ENCODE results near the gene SLC10A7.

Gene SLC10A7

DNA sequence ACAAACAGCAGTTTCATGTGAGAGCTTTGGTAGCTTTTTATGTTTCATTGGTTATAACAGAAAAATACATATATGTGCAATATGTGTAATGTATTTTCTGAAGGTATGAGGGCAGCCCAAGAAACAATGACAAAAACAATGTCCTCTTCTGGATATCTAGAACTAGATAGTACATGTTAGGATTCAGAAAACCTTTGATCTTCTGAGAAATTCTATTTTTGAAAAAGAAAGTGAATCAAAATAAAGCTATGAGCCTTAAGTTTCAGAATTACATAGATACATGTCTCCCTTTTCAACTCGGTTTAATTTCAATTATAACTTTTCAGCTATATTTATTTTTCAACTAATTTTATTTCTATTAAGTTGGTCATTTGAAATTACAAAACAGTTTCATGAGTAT is 175.5 kb downstream of the SLC10A7 start:
- DNase-seq: no peak

DNA sequence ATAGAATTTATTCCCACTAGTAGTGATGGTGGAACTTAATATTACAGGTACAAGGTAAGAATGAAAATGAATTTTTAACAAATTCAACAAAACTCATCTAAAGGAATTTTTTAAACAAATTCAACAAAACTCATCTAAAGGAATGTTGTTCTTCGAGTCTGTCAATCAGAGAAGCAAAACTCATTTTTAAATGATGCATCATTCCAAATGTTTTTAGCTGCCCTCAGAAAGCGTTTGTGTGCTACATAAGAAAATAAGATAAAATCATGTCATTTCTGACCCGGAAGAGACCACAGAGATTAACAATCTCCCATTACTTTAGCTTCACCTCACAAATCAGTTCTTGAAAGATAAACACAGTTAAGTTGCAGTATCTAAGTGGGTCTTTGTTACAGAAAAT is 178.0 kb downstream of the SLC10A7 start:
- no peak for DNase-seq

DNA sequence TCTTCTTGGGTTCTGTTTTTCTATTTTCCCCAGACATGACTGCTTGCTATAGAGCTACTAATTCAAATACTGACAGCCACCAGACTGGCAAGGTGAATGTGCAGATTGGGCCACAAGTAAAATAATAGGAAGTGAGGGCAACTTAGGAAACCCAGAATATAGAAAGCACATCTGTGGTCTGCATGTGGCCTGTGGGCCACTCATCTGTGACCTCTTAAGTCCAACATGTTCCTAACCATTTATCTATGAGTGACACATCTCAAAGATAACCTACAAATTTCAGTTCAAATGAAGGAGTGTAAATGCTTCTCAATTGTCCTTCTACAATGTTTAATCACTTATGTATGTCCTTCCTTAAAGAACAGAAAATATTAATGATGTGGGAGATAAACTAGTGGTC is 178.5 kb downstream of the SLC10A7 start:
- no peak for DNase-seq

DNA sequence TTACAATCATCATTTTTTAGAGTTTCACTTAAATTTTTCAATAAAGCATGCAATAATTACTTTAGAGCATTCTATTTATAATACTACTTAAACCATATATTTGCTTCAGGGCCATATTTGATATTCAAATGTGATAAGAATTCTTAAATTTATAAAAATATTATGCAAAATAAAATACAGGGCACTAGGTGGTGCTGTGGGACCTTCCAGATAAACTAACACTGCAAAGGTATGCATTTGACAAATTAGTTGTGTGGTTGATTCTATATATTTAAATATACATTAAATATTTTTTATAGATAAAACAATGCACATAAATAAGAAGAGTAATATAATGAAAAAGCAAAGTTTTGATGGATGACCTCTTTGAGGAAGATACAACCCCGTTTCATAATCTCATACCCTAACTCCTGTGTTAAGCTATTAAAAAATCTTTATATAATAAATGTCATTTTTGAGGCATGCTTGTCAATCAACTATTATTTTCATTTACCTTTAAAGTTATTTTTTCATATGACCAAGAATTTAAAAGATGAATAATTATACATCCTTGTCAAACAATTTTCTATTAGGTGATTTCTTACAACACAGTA is 179.0 kb downstream of the SLC10A7 start:
- DNase-seq: peak; percentile 47

DNA sequence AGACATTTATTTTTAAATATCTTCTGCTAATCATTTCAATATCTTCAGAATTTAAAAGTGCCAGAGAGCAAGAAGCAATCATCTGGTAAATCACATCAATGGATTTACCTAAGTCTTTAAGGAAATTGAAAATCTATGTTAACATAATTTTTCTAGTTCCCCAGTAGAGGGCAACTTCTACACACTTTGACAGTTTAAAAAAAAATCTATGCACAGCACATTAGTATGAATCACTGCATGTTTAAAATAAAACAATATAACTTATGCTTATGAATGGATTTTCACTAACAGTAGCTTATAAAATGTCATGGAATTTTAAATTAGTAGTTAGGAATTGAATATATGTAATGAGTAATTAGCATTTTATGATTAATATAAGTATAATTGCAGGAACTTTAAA is 180.9 kb downstream of the SLC10A7 start:
- peak; percentile 6 for DNase-seq

DNA sequence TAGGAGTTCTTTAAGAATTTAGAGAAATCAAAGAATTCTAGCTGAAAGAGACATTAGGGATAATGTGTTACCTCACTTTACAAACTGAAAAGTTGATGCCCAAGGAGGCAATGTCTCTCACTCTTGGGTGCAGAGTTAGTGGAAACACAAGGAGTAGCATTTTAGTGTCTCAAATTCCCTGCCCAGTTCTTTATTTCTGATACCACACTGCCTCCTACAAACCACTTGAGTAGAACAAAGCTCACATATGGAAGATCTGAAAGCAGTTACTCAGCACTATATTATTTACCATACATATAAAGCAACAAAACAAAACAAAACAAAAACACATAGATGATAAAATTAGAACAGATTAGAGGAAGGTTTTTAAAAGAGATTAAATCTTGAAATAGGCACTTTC is 183.2 kb downstream of the SLC10A7 start:
- no peak for DNase-seq

DNA sequence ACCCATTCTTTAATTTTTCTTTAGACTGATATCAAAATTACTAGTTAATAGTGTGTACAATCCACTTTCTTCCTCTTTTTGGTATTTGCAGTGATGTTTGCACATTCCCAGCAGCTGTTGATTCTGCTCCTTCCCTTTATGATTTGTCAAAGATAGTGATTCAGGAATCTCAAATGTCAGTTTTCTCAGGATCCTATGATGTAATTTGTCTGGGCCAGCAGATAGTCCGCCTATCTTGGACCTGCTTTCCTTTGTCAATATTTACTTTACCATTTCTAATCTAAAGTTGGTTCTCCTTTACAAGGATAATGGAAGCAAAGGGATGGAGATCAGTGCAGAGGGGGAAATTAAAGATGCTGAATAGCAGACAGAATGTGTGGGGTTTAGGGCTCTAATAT is 185.3 kb downstream of the SLC10A7 start:
- no peak for DNase-seq

DNA sequence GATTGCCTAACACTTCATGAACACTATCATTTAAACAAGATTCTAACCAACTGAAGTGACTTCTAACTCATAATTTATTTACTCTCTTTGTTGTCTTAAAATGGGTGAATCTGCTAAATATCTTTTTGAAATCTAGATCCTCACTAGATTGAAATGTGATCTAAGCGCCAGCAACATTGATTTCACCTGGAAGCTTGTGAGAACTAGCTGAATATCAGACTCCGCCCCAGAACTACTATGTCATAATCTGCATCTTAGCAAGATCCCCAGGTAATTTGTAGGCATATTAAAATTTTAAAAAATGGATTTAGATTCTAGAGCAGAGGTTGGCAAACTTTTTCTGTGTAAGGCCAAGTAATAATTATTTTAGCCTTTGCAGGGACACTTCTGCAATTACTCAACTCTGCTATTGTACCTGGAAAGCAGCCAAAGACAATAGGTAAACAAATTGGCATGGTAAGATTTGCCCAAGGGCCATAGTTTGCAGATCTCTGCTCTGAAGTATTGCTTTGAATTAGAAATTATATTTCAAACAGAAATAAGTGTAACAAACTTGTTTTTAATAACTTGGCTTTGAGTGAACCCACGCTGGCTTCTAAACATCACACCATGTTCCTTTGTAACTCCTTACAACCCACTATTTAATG is 185.9 kb downstream of the SLC10A7 start:
- no peak for DNase-seq

DNA sequence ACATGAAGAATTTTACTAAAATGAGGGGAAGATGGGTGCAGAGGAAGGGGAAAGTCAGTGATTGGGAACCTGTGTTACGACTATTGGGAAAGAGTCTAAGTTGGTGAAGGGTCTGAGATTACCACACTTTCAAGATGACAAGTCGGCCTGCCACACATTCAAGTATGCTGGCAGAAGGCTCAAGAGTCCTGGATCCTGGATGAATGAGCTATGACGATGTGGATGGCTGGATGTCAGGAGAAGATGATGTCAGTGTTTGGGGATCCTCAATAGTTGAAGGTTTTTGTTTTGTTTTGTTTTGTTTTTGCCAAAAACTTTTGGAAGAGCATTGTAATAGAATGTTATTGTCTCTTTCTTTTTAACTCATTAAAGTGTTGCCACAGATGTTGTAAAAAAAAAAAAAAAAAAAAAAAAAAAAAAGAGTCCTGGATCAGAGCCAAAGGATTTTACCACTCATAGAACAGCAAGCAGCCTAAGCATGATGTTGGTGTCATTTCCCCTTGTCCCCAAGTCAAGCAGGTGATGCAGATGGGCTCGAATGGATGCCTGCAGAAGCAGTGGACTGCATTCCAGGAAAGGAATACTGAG is 186.8 kb downstream of the SLC10A7 start:
- DNase-seq: no peak

DNA sequence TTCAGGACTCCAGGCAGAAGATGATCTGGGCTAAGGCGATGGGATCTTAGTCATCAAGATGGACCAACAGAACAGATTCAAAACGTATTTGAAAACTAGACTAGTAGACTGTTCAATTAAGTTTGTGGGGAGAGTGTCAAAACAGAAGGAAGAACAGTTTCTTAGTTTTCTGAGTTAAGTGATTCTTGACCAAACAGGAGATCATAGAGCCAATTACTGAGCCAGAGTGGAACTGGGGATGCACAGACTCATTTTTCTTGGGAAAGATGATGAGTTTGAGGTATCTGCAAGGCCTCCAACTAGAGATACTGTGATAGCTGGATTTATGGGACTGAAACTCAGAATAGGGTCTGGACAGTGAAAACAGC is 187.9 kb downstream of the SLC10A7 start:
- no peak for DNase-seq

DNA sequence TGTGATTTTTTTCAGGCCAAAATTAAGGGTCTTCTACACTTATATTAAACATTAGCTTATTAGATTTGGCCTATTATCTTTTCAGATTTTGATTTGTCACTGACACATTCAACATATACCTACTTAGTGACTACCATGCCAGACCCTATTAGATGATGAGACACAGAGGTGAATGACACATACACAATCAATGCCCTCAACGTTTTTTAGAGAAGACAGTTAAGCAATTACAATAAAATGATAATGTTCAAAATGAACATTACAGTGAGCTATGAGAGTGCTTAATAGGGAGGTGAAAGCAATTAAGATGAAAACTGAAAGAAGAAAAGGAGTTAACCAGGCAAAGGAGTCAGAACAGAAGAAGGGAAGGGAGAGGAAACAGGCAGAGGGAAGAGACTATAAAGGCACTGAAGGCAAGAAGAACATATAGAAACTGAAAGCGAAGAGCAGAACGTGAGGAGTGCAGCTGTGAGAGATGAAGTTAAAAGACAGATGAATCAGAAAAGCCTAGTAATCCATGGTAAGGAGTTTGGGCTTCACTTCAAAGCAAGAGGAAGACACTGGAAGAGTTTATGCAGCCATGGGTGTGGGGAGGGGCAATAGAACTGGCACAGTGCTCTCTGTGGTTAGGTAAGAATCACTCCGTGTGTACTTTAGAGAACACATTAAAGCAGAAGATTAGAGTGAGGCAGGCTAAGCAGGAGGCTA is 188.4 kb downstream of the SLC10A7 start:
- peak; percentile 51 for DNase-seq

DNA sequence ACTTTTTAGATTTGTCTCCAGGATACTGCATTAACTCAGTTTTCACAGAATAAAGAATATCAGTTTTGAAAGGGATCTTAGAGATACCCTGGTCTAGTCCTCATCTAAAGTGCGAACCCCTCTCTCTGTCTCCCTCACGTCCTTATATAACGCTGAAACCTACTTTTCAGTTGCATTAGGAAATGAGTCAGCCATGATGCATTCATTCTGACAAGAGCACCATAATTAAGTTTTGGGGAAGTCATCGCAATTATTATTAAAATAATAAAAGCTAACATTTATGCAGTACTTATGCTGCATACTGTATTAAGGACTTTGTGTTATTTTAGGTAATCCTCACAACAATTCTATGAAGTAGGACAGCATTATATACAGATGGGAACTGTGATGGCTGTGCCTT is 191.3 kb downstream of the SLC10A7 start:
- DNase-seq: no peak

DNA sequence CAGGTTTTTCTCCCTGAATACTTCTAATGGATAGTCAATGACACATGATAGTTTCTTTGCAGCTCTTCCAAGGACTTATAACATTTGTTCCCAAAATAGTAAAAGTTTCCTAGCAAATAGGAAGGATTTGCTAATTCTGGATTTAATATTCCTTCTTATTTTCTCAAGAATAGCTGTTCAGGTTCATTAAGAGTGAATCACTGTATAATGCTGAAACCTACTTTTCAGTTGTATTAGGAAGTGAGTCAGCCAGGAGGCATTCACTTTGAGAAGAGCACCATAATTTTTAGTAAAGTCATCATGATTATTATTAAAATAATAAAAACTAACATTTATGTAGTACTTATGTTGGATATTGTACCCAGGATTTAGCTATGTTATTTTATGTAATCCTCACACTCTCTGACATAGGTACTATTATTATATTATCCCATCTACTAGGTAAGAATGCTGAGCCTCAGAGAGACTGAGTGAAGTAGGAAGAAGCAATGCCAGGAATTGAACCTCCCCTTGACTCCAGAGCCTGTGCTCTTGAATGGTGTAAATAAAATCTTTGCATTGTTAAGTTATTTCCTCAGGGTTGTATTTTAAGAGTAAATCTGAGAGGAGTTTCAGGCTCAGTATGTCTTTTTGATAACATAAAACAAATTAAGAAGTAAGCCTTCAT is 192.6 kb downstream of the SLC10A7 start:
- no peak for DNase-seq

DNA sequence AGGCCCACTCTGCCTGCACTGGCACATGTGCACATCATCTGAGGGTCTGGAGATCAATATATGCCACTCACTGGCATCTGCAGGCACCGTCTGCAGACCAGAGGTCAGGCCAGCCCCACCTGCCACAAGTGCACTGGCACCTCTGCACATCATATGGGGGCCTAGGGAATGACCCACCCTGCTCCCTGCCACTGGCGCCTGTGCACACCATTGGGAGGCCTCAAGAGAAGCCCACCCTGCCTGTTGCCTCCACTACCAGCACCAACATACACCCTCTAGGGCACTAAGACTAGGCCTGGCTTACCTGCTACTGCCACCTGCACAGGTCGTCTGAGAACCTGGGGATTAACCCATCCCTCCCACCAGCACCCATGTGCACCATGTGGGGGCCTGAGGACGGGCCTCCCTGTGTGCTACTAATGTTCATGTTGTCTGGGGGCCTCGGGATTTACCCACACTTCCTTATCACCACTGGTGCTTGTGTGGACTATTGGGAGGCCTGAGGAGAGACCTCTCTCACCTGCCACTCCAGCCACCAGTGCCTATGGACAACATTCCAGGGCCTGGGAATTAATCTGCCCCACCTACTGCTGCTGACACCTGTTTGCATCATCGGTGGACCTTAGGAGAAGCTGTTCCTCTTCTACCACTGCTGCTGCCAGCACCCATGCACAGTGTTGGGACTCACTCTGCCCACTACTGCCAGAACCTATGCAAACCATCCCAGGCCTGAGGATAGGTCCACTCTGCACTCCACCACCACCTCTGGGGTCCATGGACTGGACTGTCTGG is 193.7 kb downstream of the SLC10A7 start:
- no peak for DNase-seq

DNA sequence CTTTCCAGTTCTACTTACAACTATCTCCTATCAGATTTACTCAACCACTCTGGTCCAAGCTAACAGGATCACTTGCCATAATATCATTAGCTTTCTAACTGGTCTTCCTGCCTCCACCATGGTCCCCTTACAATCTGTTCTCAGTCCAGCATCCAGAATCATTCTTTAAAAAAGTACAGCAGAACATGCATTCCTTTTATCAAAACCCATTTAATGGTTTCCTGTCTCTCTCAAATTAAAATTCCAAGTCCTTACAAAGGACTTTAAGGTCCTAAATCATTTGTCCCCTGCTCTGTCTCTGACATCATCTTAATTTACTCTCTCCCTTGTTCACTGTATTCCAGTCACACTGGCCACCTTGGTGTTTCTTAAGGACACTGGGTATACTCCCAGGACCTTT is 202.8 kb downstream of the SLC10A7 start:
- DNase-seq: no peak

DNA sequence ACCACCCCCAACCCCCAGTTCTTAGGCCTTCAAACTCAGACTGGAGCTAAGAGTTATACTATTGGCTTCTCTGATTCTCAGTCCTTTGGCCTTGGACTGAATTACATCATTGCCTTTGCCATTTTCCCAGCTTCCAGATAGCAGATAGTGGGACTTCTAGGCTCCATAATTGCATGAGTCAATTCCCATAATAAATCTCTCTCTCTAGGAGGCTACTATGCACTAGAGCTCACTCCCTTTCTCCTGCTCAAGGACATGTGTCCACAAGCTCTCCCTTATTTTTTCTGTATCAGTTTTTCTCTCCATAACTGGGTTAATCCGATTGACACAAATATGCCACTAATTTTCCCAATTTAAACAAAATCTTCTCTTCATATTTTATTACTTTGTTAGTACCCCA is 204.0 kb downstream of the SLC10A7 start:
- no peak for DNase-seq

DNA sequence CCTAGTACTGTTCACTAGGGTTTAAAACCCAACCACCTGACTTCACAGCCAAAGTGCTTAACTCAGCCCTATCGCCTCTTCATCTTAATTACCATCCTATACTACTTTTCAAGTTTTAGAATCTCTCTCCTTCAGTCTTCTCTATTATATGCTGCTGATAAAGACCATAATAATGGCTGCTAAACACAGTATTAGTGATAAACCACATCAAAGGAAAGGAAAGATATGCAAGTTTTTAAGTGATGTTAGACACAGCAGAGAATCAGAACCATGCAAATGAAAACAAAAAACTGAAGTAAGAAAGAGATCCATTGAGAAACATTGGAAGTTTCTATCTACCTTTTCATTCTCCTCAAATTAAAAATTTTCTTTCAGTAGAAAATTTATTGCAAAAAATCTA is 206.6 kb downstream of the SLC10A7 start:
- no peak for DNase-seq

DNA sequence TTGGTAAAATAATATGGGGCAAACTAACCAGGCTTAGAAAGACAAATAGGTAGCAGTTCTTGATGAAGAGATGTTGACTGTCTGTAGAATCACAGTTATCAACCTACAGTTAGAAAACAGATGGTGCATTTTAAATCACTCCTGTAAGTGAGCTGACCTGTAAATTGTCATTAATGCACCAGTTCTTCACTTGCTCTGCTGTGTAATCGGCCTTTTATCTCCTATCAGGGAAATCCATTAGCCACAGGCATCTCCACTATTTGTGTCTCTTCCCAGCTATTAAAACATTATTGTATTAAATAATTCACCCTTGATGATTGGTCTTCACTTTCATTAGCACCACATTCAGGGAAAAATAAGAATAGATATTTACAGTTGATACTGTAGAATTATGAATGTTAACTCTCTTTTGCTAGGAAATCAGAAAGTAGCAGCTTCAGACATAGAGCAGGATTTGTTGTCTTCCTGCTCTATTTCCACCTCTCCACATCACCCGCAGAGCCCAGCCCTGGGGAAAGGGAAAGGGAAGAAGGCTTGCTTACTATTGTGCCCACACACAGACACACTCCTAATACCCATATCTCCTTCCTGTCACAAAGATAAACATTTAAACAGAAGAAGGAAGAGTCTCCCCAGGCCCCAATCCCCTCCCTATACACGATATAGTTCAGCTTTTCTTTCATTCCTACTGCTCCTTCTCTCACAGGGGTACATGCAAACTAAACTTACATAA is 210.3 kb downstream of the SLC10A7 start:
- no peak for DNase-seq

DNA sequence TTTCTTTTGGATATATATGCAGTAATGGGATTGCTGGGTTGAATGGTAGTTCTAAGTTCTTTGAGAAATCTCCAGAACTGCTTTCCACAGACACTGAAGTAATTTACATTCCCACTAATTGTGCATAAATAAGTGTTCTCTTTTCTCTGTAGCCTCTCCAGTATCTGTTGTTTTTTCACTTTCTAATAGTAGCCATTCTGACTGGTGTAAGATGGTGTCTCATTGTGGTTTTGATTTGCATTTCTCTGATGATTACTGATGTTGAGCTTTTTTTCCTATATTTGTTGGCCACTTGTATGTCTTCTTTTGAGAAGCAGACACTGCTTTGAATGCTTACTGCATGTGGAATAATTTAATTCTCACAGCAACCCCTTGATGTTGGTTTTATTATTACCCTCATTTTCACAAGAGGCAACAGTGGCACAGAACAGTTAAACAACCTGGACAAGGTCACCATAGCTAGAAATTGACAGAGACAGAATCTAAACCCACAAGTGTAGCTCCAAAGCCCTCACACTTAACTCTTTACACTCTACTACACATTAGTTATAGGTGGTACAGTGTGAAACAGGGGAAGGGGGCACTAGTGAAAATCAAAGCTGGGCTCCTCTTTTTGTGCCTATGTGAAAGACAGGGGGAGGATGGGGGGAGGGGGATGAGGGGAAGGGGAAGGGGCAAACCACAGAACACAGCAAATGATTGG is 211.3 kb downstream of the SLC10A7 start:
- DNase-seq: no peak

DNA sequence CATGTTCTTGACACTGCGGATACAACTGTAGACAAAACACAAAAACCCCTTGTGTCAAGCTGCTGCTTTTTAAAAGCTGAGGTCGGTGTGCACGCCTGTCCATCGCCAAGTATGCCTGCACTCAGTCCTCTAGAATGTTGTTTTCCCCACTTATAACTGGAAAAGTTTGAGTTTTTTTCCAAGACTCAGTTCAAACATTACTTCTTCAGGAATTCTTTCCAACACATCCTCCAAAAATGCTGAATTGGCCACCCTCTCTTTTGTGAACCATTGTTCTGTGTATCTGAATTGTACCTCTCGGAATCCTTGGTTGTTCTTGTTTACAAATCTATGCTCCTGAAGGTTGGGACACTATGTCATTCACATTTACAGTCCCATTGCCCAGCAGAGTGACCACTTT is 212.8 kb downstream of the SLC10A7 start:
- no peak for DNase-seq

DNA sequence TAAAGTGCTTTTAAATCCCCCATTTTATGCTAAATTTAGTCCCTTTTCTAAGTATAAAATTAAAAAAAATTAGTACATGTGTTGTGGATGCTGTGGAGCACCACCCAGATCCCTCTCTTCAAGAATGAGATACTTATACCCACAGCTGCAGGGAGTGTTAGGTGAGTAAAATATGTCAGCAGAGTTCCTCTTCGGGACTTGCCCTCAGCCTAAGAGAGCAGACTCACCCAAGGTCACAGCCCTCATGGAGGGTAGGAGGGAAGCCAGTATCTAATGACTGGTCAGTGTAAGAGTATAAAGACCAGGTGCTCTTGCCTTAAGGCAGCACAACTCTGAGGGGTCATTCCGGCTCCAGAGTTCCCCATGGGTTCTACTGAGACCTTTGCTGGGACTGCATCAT is 218.9 kb downstream of the SLC10A7 start:
- no peak for DNase-seq

DNA sequence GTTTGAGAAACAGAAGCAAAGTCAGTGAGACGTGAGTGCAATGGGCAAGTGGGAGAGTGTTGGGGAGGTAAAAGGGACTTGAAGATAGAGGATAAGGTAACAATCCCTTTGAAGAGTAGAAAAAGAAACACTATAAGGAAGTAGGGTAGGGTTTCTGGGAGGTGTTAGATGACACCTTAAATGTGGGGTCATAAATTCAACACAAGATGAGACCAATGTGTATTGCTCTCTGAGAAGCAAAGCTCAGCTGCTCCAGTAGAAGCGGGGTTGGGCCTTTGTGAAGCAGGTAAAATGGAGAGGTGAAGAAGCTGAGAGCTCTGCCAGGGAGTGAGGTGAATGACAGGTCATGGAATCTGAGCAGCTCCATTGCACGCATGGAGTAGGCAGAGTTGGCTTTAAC is 222.1 kb downstream of the SLC10A7 start:
- no peak for DNase-seq

Measured in activated CD4-positive, alpha-beta T cell treated with anti-CD3 and anti-CD28 coated beads, Interleukin-2, Interleukin-6, amounts not matched to agents 100 ng/mL and 50 ng/mL, durations not matched to agents 16 hours and 8 hours (primary cell).